OCI-LY3 (cell line): ENCODE results near the gene SLCO2A1.

Source experiments
- EZH2phosphoT487 ChIP-seq: fragments of 200-600 bp; shearing (Covaris generic); IDR thresholded peaks from 2 replicates; pipeline ENCODE4 v1.6.1; 2018; ENCODE audit warnings: antibody characterized with exemption, mixed run types, low read depth
- TF ChIP-seq, protein P1 (sequence below): fragments of 200-600, 300-600 bp; sonication (generic); IDR thresholded peaks from 2 replicates; pipeline ENCODE4 v1.5.1; 2014; ENCODE audit warnings: antibody characterized with exemption, low read length, low read depth

GRCh38 chr3:133994166-133994890, 35.4 kb downstream of the SLCO2A1 start:
- TF ChIP-seq, protein P1, sequence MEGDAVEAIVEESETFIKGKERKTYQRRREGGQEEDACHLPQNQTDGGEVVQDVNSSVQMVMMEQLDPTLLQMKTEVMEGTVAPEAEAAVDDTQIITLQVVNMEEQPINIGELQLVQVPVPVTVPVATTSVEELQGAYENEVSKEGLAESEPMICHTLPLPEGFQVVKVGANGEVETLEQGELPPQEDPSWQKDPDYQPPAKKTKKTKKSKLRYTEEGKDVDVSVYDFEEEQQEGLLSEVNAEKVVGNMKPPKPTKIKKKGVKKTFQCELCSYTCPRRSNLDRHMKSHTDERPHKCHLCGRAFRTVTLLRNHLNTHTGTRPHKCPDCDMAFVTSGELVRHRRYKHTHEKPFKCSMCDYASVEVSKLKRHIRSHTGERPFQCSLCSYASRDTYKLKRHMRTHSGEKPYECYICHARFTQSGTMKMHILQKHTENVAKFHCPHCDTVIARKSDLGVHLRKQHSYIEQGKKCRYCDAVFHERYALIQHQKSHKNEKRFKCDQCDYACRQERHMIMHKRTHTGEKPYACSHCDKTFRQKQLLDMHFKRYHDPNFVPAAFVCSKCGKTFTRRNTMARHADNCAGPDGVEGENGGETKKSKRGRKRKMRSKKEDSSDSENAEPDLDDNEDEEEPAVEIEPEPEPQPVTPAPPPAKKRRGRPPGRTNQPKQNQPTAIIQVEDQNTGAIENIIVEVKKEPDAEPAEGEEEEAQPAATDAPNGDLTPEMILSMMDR, result no peak
- no peak for TF ChIP-seq EZH2phosphoT487
